H1 (cell line): Measurements from ENCODE around the gene KLK7. TPM values are rescaled to one million over a fixed set of nuclear protein-coding genes. Genes with fewer than 3 reads are reported as not detected.

Source experiments
- ATF3 ChIP-seq: IDR thresholded peaks from 2 replicates; pipeline ENCODE4 v1.6.1; 2011; ENCODE audit warnings: low read depth, mild to moderate bottlenecking, low read length; ENCODE audit not compliant: insufficient read depth
- CEBPB ChIP-seq: IDR thresholded peaks from 2 replicates; pipeline ENCODE4 v1.6.1; 2012; ENCODE audit warnings: low read depth, low read length
- CTCF ChIP-seq, 3 experiments: IDR thresholded peaks; 1 replicate in 2 of 3; 2 replicates in 1 of 3; pipeline versions ENCODE4 v1.5.1 to v1.6.1; 2011; ENCODE audit warnings: low read length in 3 of 3, mild to moderate bottlenecking in 3 of 3, inconsistent platforms in 2 of 3, low read depth in 1 of 3, moderate library complexity in 1 of 3; ENCODE audit not compliant: insufficient read depth in 1 of 3; ENCODE audit errors: control extremely low read depth in 1 of 3
- RAD21 ChIP-seq, 2 experiments: IDR thresholded peaks in 1 of 2; conservative IDR thresholded peaks in 1 of 2; 2 replicates each; pipeline ENCODE4 v1.6.1; 2011; ENCODE audit warnings: low read depth in 2 of 2, low read length in 2 of 2, improper control_type of control experiment in 1 of 2, inconsistent platforms in 1 of 2, mild to moderate bottlenecking in 1 of 2, moderate library complexity in 1 of 2
- polyA plus RNA-seq, 7 experiments: library from polyadenylated mRNA; depleted of rRNA in 3 of 7; stranded (reverse) in 5 of 7; unstranded in 2 of 7; fragments of >200 nt in 5 of 7; fragments of 200-250 nt in 2 of 7; gene quantifications; 1 replicate in 5 of 7; 2 replicates in 1 of 7; 4 replicates in 1 of 7; pipeline versions ENCODE4 v1.2.1 to v1.2.3, GENCODE V29; 2011 to 2013; ENCODE audit warnings: missing spikeins in 2 of 7, mixed read lengths in 2 of 7
- total RNA-seq: library from RNA; stranded (reverse); fragmentation: NEBNext Ultra II Directional; extraction: Animal tissue kit (Norgen Biotek cat#: 25700); gene quantifications from 2 replicates; pipeline ENCODE4 v1.2.1, GENCODE V29; 2021

Gene KLK7
- total and polyA plus RNA-seq, 2 of the 8 experiments (the other 6 are each of a cell fraction or from before 2014, with no cell fraction given) = 0.73 to 1.4 TPM

DNA sequence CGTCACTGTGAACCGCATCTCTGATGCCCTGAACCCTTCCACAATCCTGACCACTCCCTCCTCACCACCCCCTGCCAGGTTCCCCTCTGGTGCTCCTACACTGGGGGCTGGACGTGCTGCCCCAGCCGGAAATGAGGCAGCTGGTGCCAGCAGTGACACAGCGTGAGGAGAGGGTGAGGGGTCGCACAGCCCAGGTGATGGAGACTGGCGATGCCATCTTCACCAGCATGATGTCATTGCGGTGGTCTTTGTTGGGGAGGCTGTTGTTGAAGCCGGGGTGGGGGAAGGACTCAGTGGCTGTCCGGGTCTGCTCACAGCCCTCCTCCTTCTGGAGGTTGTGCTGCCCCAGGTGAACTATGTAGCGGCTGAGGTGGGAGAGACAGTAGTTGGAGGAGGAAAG, 40.2 kb upstream of the KLK7 start (continued):
- TF ChIP-seq CTCF (IDR thresholded peaks at IDR 0.05; ENCODE audit: control extremely low read depth in 1 of 3, insufficient read depth in 1 of 3, low read depth in 1 of 3, low read length in 3 of 3) (no peak), CEBPB (no peak), RAD21 (IDR thresholded peaks at IDR 0.05 in 1 of 2, conservative IDR thresholded peaks at IDR 0.05 in 1 of 2; ENCODE audit: low read depth in 2 of 2, low read length in 2 of 2) (no peak), ATF3 (no peak)
- TF ChIP-seq, all 59 proteins: peak for 0
